GM18511 (cell line): ENCODE results near the gene GARNL3.

Source experiments
- ATAC-seq: cut with Tn5 transposase; IDR thresholded peaks from one replicate; pipeline ENCODE4 v1.9.1; 2021; ENCODE audit warnings: mild to moderate bottlenecking, moderate library complexity; ENCODE audit not compliant: unreplicated experiment

Gene GARNL3

GRCh38 chr9:127344368-127345000 lies 79.9 kb downstream of the GARNL3 start:
- no peak for ATAC-seq

DNA sequence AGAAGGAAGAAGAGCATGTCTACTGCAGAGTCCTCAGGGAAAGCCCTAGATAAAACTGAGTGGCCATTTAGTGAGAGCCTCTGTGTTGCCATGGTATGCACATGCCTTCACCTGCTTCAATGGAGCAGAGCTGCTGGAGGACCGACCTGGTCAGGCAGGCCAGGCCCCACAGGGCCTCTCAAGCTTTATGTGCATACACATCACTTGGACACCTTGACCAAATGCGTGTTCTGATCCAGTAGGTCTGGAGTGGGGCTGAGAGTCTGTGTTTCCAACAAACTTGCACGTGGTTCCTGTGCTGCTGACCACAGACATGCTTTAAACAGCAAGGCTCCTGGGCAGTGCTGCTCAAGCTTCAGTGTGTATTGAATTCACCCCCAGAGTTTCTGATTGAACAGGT lies 81.0 kb downstream of the GARNL3 start:
- ATAC-seq = no peak

DNA sequence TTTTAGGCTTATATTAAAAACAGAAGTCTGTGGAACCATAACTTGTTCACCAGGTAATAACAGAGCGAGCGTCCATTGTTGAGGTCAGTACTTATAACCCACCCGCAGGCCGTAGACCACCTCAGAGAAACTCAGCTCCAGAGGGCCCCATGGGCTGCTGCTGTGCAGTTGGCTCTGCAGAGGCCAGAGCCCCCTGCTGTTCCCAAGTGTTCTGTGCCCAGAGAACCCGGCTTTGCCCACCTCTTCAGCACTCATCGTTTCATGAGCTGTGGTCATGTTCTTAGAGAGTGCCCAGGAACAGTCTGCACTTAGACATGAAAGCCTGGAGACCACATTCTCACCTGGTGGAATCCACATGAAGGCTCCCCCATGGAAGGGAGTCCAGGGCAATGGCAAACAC lies 82.0 kb downstream of the GARNL3 start:
- no peak for ATAC-seq

DNA sequence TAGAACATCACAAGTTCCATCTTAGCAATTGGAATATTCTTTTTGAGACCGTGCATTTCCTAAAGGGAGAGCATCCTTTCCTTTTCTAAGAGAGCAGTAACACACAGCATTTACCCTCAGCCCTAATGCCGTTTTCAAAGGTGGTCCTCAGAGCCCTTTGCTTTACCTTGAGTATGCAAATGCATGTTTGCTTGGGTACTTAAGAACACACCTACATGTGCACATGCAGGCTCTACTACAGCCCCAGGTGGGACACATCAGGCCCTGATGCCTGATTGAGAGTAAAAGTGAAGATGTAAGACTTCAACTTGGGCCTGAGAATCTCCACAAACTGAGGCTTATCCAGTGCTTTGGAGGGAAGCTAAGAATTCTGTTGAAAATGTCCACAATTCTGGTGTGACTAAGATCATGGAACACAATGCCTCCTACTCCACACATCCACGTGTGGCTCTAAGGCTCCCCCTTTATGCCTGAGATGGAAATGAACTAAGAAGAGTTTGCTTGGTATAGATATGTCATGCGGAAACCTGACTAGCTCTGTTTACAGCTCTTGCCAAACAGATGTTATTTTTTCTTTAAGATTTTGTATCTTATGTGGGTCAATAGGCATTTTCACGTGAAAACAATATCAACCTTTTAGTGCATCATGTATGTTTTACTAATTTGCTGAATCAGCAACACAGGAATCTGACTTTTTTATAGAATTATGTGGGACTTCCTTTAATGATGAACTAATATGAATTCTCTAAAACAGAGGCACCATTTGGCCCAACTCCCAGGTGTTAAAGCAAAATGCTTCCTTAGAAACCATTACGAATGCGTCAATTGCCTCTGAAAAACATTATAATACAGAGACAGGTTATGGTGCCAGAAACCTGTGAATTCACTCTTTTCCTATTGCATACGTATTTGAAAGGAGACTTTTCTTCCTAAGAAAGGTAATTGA lies 83.5 kb downstream of the GARNL3 start:
- no peak for ATAC-seq

GRCh38 chr9:127349483-127350113 lies 85.0 kb downstream of the GARNL3 start:
- ATAC-seq = no peak

DNA sequence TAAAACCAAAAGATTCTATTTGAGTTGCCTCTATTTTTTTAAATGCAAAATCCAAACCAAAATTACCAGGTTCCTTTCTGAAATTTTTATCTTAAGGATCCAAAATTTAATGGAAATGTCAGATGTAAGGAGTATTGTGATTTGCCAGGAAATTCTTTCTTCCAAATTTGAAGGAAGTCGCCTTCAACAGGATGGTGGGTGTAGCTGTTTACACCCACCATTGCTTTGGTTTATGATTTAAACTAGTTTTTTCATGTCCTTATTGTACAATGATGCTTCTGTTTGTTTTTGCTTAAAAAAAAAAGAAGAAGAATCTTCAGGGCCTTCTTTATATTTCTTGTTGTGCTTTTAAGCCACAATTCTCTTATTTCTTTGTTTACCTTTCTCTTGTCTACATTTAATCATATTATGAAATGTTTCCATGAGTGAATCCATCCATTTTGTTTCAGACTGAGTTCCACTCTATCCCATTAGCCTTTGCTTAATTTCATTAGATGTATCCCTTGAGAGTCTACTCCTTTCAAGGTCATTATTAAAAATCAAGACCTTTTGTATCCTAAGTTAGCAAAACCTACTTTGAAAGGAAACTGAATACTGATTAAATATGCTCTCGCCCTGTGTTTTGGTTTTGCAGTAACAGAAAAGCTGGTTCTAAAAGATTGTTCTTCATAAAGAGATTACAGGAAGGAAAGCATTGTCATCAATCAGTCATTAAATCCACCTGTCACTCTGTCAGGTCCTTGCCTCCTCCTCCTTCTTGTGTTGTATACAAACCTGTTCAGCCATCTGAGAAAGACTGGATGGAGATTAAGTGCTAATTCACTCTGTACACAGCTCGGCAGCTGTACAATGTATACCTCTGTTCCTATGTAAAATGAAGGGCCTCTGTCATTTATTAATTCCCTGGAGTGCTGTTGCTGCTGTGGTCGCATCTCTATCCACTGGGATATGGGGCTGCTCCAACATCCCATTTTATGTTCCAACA lies 86.9 kb downstream of the GARNL3 start:
- no peak for ATAC-seq

DNA sequence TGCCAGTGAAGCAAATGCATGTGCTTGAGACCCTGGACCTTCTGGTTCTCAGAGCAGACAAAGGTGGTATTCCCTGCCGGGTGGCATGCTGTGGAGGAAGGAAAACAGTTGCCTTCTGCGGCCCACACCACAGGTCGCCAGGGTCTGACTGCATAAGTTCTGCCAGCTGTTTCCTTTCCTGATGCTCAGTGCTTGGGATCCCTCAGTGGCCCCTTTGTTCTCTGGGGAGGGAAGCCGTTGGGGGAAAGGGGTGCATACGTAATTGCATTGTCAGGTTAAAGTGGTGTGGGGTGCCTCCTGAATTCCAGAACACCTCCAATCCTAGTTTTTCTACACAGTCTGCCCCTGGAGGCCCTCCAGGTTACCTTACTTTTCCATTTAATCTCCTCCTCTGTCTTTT lies 89.3 kb downstream of the GARNL3 start:
- ATAC-seq = no peak

DNA sequence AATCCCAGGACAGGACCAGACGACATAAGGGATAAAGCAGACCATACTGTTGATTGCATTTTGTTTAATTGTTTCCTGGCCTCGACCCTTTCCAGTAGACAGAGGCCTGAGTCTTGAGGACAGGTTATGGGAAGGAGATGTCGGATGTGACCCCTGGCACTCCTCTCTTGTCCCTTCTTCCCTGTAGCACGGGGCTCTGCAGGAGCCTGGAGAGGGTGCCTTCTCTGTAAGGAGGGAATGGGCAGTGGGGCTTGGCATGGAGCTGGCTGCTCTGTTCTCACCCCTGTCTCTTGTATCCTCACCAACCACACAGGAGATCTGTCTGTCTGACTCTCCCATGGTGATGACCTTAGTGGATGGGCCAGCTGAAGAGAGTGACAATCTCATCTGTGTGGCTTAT lies 92.3 kb downstream of the GARNL3 start:
- no peak for ATAC-seq

DNA sequence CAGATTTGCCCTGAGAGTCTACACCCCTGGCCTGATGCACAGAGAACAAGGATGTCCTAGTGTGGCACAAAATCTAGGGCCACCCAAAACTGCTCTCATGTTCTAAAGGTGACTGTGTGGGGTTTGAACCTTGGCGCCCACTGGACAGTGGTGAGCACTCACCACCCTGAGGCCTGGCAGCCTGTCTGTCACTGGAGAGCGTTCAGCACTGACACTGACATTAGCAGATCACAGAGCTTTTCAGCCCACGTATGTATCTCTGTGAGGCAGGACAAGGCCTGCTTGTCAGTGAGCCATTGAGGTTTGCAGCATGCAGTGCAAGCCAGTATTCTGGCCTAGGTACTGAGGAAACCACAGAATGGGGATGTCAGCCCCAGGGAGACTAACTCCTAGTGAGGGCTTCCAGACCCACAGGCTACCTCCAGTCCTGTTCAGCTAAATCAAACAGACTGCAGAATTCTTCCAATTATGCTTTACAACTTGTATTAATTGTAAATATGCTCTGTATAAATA lies 93.5 kb downstream of the GARNL3 start:
- ATAC-seq = no peak

GRCh38 chr9:127358770-127359169 lies 94.2 kb downstream of the GARNL3 start:
- no peak for ATAC-seq

DNA sequence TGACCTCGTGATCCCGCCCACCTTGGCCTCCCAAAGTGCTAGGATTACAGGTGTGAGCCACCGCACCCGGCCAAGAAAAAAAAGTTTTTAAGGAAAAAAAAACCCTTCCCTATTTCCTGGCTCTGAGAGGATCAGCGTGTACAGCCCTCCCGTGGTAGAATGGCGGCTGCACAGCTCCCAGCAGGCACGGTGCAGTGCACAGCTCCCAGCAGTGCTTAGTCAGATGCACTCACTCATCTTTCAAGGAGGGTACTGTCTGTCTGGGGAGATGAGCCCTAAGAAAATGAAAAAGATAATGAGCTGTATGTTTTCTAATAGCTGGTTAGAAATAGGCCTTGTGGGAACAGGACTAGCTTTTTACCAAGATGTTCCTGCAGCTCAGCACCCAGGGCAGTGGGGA lies 95.7 kb downstream of the GARNL3 start:
- ATAC-seq = no peak

DNA sequence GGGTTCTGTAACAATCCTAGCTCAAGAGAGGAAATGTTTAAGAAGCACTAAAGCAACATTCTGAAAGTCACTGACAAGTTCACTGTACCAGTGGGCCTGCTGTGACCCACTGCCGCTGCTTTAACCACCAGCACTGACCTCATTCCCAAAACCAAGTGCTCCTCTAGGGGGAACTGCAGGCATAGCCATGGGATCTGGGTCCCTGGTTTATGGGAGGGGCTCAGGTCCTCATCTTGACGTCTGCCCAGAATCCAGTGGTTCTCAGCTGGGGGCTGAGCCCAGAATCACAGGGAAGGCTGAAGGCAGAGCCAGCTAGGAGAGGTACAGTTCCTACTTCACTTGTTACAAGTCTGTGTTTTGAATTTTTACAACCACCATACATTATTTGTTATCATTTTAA lies 96.3 kb downstream of the GARNL3 start:
- ATAC-seq = no peak

- ATAC-seq = no peak
Measured at GRCh38 chr9:127361561-127361960, 97.0 kb downstream of the GARNL3 start.

DNA sequence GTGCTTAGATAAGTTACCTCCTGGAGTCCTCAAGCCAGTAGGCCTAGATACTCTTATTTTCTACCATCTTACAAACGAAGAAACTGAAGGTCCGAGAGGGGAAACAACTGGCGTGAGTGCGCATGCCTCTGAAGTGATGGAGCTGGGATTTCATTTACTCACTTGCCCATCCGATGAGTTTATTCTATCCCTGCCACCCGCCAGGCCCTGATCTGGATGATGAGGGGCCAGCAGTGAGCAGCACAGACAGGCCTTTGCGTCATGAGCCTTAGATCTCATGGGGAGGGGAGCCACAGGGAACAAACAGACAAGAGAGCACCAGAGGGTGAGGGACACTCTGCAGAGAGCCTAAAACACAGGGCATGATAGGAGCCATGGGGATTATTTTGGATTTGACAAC lies 98.3 kb downstream of the GARNL3 start:
- no peak for ATAC-seq

GRCh38 chr9:127365461-127365860 lies 100.9 kb downstream of the GARNL3 start:
- ATAC-seq = no peak

DNA sequence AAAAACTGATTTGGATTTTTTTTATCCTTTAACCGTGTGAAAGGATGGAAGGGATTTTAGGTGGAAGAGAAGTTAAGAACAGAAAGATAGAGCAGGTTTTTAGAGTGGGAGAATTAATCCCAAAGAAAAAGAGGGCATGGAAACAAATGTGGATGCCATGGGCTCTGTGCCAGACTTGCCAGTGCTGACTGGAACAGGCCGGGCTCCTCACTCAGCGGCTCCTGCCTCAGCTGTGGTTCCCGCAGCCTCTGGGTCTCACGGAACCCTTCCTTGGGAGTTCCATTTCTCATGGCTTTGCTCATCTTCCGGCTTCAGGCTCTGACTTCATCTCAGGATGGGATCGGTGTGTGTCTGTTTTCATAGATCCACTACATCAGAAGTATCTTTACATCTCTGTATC lies 102.0 kb downstream of the GARNL3 start:
- no peak for ATAC-seq

DNA sequence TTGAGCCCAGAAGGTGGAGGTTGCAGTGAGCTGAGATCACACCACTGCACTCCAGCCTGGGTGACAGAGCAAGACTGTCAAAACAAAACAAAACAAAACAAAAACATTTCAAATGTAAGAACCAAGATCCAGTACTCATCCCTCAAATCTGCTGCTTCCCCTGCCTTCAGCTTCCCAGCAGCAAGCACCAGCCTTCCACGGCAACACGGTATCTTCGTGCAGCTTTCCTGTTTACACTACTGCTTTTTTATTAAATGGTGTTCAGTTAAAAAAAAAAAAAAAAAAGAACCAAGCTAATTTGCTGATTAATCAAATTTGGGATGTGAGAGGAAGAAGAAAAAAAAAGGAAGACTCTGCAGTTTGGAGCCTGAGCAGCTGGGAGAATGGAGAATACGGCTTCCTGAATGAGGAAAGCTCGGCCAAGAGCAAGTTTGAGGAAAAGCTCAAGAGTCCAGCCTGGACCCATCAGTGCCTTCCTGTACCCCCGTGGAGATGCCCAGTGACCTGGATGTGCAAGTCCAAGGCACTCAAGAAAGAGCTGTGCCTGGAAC lies 104.4 kb downstream of the GARNL3 start:
- ATAC-seq = no peak

DNA sequence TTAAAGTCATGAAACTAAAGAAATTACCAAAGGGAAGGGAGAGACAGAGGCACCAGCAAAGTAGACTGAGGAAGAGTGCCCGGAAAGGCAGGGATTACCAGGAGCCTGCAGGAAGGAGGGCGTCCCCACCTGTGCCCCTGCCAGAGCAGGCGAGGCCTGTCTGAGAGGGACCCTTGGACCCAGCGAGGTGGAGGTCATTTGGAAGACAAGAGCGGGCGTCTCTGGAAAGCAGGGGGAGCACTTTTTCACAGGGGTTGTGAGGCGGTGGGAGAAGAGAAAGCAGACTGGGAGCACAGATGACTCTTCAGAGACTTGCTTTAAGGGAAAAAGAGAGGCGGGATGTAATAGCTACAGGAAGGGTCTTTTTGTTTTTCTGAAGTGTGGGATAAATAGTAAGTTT lies 104.9 kb downstream of the GARNL3 start:
- ATAC-seq = no peak

GRCh38 chr9:127370147-127370579 lies 105.6 kb downstream of the GARNL3 start:
- no peak for ATAC-seq
